Peyer's patch (tissue), 4 donors: Measurements from ENCODE around the gene CALM3.

Experiments used
- POLR2A ChIP-seq, 2 donors: fragments of 450-650 bp; IDR thresholded peaks; one replicate each; pipeline ENCODE4 v1.5.1; 2017; ENCODE audit warnings: antibody characterized with exemption in 2 of 2, mild to moderate bottlenecking in 2 of 2, moderate library complexity in 2 of 2
- TF ChIP-seq, protein P1 (sequence below), 6 experiments: fragments of 450-650 bp in 4 of 6; fragments of 200-600 bp in 2 of 6; sonication (generic) in 1 of 6; IDR thresholded peaks; one replicate each; pipeline ENCODE4 v1.5.1; 2017 to 2019; ENCODE audit warnings: antibody characterized with exemption in 6 of 6, mild to moderate bottlenecking in 3 of 6, moderate library complexity in 1 of 6

DNA sequence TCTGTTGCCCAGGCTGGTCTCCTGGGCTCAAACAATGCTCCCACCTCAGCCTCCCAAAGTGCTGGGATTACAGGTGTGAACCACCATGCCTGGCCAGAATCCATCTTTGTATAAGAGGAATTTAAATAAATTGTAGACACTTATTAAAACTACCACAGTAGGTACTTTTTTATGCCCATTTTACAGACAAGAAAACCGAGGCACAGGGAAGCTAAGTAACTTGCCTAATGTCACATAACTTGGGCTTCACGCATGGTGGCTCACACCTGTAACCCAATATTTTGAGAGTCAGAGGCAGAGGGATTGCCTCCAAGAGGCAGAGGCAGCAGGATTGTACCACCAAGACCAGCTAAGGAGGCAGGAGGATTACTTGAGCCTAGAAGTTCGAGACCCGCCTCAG is 22.7 kb upstream of the CALM3 start:
- TF ChIP-seq, protein P1, sequence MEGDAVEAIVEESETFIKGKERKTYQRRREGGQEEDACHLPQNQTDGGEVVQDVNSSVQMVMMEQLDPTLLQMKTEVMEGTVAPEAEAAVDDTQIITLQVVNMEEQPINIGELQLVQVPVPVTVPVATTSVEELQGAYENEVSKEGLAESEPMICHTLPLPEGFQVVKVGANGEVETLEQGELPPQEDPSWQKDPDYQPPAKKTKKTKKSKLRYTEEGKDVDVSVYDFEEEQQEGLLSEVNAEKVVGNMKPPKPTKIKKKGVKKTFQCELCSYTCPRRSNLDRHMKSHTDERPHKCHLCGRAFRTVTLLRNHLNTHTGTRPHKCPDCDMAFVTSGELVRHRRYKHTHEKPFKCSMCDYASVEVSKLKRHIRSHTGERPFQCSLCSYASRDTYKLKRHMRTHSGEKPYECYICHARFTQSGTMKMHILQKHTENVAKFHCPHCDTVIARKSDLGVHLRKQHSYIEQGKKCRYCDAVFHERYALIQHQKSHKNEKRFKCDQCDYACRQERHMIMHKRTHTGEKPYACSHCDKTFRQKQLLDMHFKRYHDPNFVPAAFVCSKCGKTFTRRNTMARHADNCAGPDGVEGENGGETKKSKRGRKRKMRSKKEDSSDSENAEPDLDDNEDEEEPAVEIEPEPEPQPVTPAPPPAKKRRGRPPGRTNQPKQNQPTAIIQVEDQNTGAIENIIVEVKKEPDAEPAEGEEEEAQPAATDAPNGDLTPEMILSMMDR (IDR thresholded peaks at IDR 0.05): no peak
- no peak for TF ChIP-seq POLR2A (IDR thresholded peaks at IDR 0.05)
